Thyroid gland (tissue), 4 donors: ENCODE data around the gene WDR91. TPM values are rescaled to one million over a fixed set of nuclear protein-coding genes. Genes with fewer than 3 reads are reported as not detected.

Experiments used
- DNase-seq, 2 donors: peaks; one replicate each; pipeline ENCODE4 v3.0.0-alpha.2; 2019
- H3K27ac ChIP-seq, 3 donors: fragments of 200-600 bp; sonication (generic); 1 replicate in 2 of 3; 2 replicates in 1 of 3; pipeline ENCODE4 v1.5.1; 2016 to 2019; ENCODE audit warnings: mild to moderate bottlenecking in 1 of 3, moderate library complexity in 1 of 3
- H3K27me3 ChIP-seq: fragments of 200-600 bp; sonication (generic); one replicate; pipeline ENCODE4 v1.5.1; 2019
- H3K36me3 ChIP-seq, 2 donors: fragments of 200-600 bp; sonication (generic); one replicate each; pipeline ENCODE4 v1.5.1; 2016 to 2019
- H3K4me1 ChIP-seq, 2 donors: fragments of 200-600 bp; sonication (generic); one replicate each; pipeline ENCODE4 v1.5.1; 2017 to 2019
- H3K4me3 ChIP-seq, 3 donors: fragments of 200-600 bp; sonication (generic); replicated peaks in 1 of 3; 1 replicate in 2 of 3; 2 replicates in 1 of 3; pipeline ENCODE4 v1.5.1; 2016; ENCODE audit warnings: mild to moderate bottlenecking in 1 of 3
- H3K9me3 ChIP-seq: fragments of 200-600 bp; sonication (generic); one replicate; pipeline ENCODE4 v1.5.1; 2017
- CTCF ChIP-seq, 6 experiments: fragments of 200-600 bp in 3 of 6; fragments of 450-650 bp in 3 of 6; sonication (generic) in 3 of 6; IDR thresholded peaks; one replicate each; pipeline ENCODE4 v1.5.1; 2016 to 2019; ENCODE audit warnings: antibody characterized with exemption in 6 of 6, mild to moderate bottlenecking in 2 of 6, inconsistent platforms in 1 of 6, moderate library complexity in 1 of 6
- POLR2A ChIP-seq, 2 donors: fragments of 450-650 bp; IDR thresholded peaks; one replicate each; pipeline ENCODE4 v1.6.1; 2017; ENCODE audit warnings: antibody characterized with exemption in 2 of 2, mild to moderate bottlenecking in 2 of 2, moderate library complexity in 1 of 2
- WGBS, 2 donors: methylation state at CpG; one replicate each; pipeline ENCODE4 v1.1.5; 2017; 5-methylcytosine and 5-hydroxymethylcytosine counted together
- intact Hi-C: fragments of 100-400 bp; cut with DNase I; formaldehyde crosslinking; loops from one replicate; pipeline ENCODE4 v1.15.1; 2023
- total RNA-seq, 4 donors: library from RNA; depleted of rRNA; stranded (reverse); fragments of >200 nt; gene quantifications; one replicate each; pipeline ENCODE4 v1.2.3, GENCODE V29; 2016

WDR91 gene
- total RNA-seq, 4 donors from 2014 or later = 8.4 to 34.4 (median 9.1) TPM

- 78 to 87% methylated on average over 2 of the region's 2 CpGs for WGBS, 2 donors
- H3K9me3 ChIP-seq = no peaks in the 10 kb centered on the region
- no peaks in the 10 kb centered on the region for H3K36me3 ChIP-seq
- DNase-seq = no peak
- TF ChIP-seq POLR2A (IDR thresholded peaks at IDR 0.05) (peak in 1 of 2 donors; percentile 26), CTCF (IDR thresholded peaks at IDR 0.05) (no peak)
- H3K27me3 ChIP-seq = no peaks in the 10 kb centered on the region
- no peak overlapping the region for H3K4me3 ChIP-seq
- peak overlapping the region in 2 of 3 donors; percentile 78 to 96 for H3K27ac ChIP-seq
- no peaks in the 10 kb centered on the region for H3K4me1 ChIP-seq
- intact Hi-C loops = no loop called here
These were observed 60.2 kb downstream of the WDR91 start for GRCh38 chr7:135151132-135151531.

- H3K4me3 ChIP-seq = no peak overlapping the region
- H3K27ac ChIP-seq = peak overlapping the region; percentile 37 to 96 (median 78)
- 65 to 75% methylated on average over 8 of the region's 8 CpGs for WGBS, 2 donors
- H3K36me3 ChIP-seq = no peaks in the 10 kb centered on the region
- no peaks in the 10 kb centered on the region for H3K9me3 ChIP-seq
- no peaks in the 10 kb centered on the region for H3K4me1 ChIP-seq
- no peak for TF ChIP-seq CTCF (IDR thresholded peaks at IDR 0.05)
- TF ChIP-seq POLR2A (IDR thresholded peaks at IDR 0.05) = peak in 1 of 2 donors; percentile 11
- DNase-seq = no peak
- intact Hi-C loops = no loop called here
- H3K27me3 ChIP-seq = no peaks in the 10 kb centered on the region
These were observed 61.1 kb downstream of the WDR91 start for GRCh38 chr7:135150072-135150782.

- intact Hi-C loops = no loop called here
- peak in 1 of 2 donors; percentile 36 for DNase-seq
- WGBS, 2 donors = 48 to 60% methylated on average over 13 of the region's 13 CpGs
- no peaks in the 10 kb centered on the region for H3K9me3 ChIP-seq
- peak within 1 kb of the TSS; percentile 78 to 96 (median 90) for H3K27ac ChIP-seq
- no peaks in the 10 kb centered on the region for H3K4me1 ChIP-seq
- H3K27me3 ChIP-seq = no peaks in the 10 kb centered on the region
- H3K4me3 ChIP-seq = peak within 1 kb of the TSS in 2 of 3 donors; percentile 9 to 20
- no peaks in the 10 kb centered on the region for H3K36me3 ChIP-seq
- no peak for TF ChIP-seq CTCF (IDR thresholded peaks at IDR 0.05)
- peak in 1 of 2 donors; percentile 52 for TF ChIP-seq POLR2A (IDR thresholded peaks at IDR 0.05)
These were observed 63.2 kb downstream of the WDR91 start, which contains the start of gene TMEM140 for GRCh38 chr7:135147899-135148721. Gene TMEM140, plus strand, starts transcription at chr7:135148072. Its CDS starts 16,370 bp downstream, at chr7:135164442.

GRCh38 chr7:135147341-135147898 lies 63.9 kb downstream of the WDR91 start:
- Histone ChIP-seq H3K27me3 (no peaks in the 10 kb centered on the region), H3K4me1 (no peaks in the 10 kb centered on the region), H3K36me3 (no peaks in the 10 kb centered on the region), H3K9me3 (no peaks in the 10 kb centered on the region), H3K4me3 (peak overlapping the region in 1 of 3 donors; percentile 20), H3K27ac (peak overlapping the region; percentile 78 to 96 (median 90))
- WGBS, 2 donors = 28 to 40% methylated on average over 6 of the region's 6 CpGs
- intact Hi-C loops = no loop called here
- TF ChIP-seq CTCF (IDR thresholded peaks at IDR 0.05) = no peak
- no peak for TF ChIP-seq POLR2A (IDR thresholded peaks at IDR 0.05)
- DNase-seq = no peak
